SK-N-MC (cell line): Measurements from ENCODE around the gene ITPRIP.
A peak's percentile ranks its signal among the peaks of the same experiment; 100 is the strongest.

Experiments
- DNase-seq: peaks from one replicate; pipeline ENCODE4 v3.0.0-alpha.2; 2011; ENCODE audit warnings: low read depth, low spot score
- H3K27ac ChIP-seq: fragments of 200-600 bp; sonication (generic); 2 replicates; pipeline ENCODE4 v1.5.1; 2016; ENCODE audit warnings: mixed run types
- H3K36me3 ChIP-seq: fragments of 200-600 bp; sonication (generic); 2 replicates; pipeline ENCODE4 v1.6.1; 2017; ENCODE audit warnings: antibody characterized with exemption, low read length, mixed read lengths; ENCODE audit not compliant: insufficient read depth
- H3K4me3 ChIP-seq: fragments of 200-600 bp; sonication (generic); 2 replicates; pipeline ENCODE4 v1.5.1; 2016
- H3K9ac ChIP-seq: fragments of 200-600 bp; sonication (generic); 2 replicates; pipeline ENCODE4 v1.8.0; 2017; ENCODE audit warnings: mixed run types, mixed read lengths; ENCODE audit not compliant: insufficient read length
- H3K9me3 ChIP-seq: fragments of 200-600 bp; sonication (generic); 2 replicates; pipeline ENCODE4 v1.6.1; 2017; ENCODE audit warnings: low read depth, mild to moderate bottlenecking, antibody characterized with exemption, low read length, moderate library complexity, mixed read lengths
- EZH2 ChIP-seq: fragments of 200-600 bp; sonication (generic); IDR thresholded peaks from one replicate; pipeline ENCODE4 v1.6.1; 2017; ENCODE audit warnings: antibody characterized with exemption
- FOXP2 ChIP-seq: optimal IDR thresholded peaks from 2 replicates; pipeline ENCODE3; 2011; ENCODE audit warnings: mild to moderate bottlenecking, moderate library complexity; ENCODE audit not compliant: insufficient read depth; ENCODE audit errors: extremely low read length, control extremely low read depth
- POLR2AphosphoS5 ChIP-seq: IDR thresholded peaks from 2 replicates; pipeline ENCODE4 v1.6.1; 2012; ENCODE audit warnings: mild to moderate bottlenecking, low read depth, low read length, borderline replicate concordance

The ITPRIP gene

GRCh38 chr10:104334965-104335650, 3.2 kb downstream of the ITPRIP start:
- TF ChIP-seq POLR2AphosphoS5 (no peak), EZH2 (no peak), FOXP2 (no peak)
- no peak overlapping the region for H3K9ac ChIP-seq
- H3K9me3 ChIP-seq = no peaks in the 10 kb centered on the region
- no peaks in the 10 kb centered on the region for H3K36me3 ChIP-seq
- no peak overlapping the region for H3K27ac ChIP-seq
- DNase-seq = no peak
- H3K4me3 ChIP-seq = no peak overlapping the region

- no peak for DNase-seq
- no peak for TF ChIP-seq EZH2
- no peak for TF ChIP-seq POLR2AphosphoS5
- no peak for TF ChIP-seq FOXP2
- Histone ChIP-seq H3K4me3 (no peak overlapping the region), H3K9me3 (no peaks in the 10 kb centered on the region), H3K27ac (no peak overlapping the region), H3K9ac (no peak overlapping the region), H3K36me3 (no peaks in the 10 kb centered on the region)
Observed at GRCh38 chr10:104334561-104334960, 3.7 kb downstream of the ITPRIP start.

- Histone ChIP-seq H3K9ac (no peak overlapping the region), H3K9me3 (no peaks in the 10 kb centered on the region), H3K36me3 (no peaks in the 10 kb centered on the region), H3K27ac (no peak overlapping the region), H3K4me3 (no peak overlapping the region)
- no peak for DNase-seq
- TF ChIP-seq FOXP2 (no peak), EZH2 (no peak), POLR2AphosphoS5 (no peak)
Observed at GRCh38 chr10:104333728-104334373, 4.4 kb downstream of the ITPRIP start.

- no peak overlapping the region for H3K4me3 ChIP-seq
- no peak for DNase-seq
- no peak overlapping the region for H3K27ac ChIP-seq
- no peaks in the 10 kb centered on the region for H3K9me3 ChIP-seq
- no peaks in the 10 kb centered on the region for H3K36me3 ChIP-seq
- H3K9ac ChIP-seq = no peak overlapping the region
- TF ChIP-seq POLR2AphosphoS5 (no peak), FOXP2 (no peak), EZH2 (no peak)
Observed at GRCh38 chr10:104333032-104333727, 5.1 kb downstream of the ITPRIP start.

- Histone ChIP-seq H3K27ac (no peak overlapping the region), H3K9me3 (no peaks in the 10 kb centered on the region), H3K4me3 (no peak overlapping the region), H3K36me3 (no peaks in the 10 kb centered on the region), H3K9ac (no peak overlapping the region)
- TF ChIP-seq FOXP2 (no peak), EZH2 (no peak), POLR2AphosphoS5 (no peak)
- DNase-seq = no peak
Observed at GRCh38 chr10:104332243-104333031, 5.8 kb downstream of the ITPRIP start.

- Histone ChIP-seq H3K27ac (no peak overlapping the region), H3K36me3 (no peaks in the 10 kb centered on the region), H3K9me3 (no peaks in the 10 kb centered on the region), H3K4me3 (no peak overlapping the region), H3K9ac (no peak overlapping the region)
- TF ChIP-seq EZH2 (no peak), POLR2AphosphoS5 (no peak), FOXP2 (no peak)
- DNase-seq = no peak
Observed at GRCh38 chr10:104331208-104331838, 6.9 kb downstream of the ITPRIP start.

- no peak overlapping the region for H3K4me3 ChIP-seq
- H3K36me3 ChIP-seq = no peaks in the 10 kb centered on the region
- DNase-seq = no peak
- H3K9me3 ChIP-seq = no peaks in the 10 kb centered on the region
- TF ChIP-seq EZH2 = no peak
- TF ChIP-seq FOXP2 = no peak
- TF ChIP-seq POLR2AphosphoS5 = no peak
- no peak overlapping the region for H3K9ac ChIP-seq
- H3K27ac ChIP-seq = peak overlapping the region; percentile 68; the same call in 1 of the 2 replicates
Observed at GRCh38 chr10:104330168-104331110, 7.8 kb downstream of the ITPRIP start.
